Measurements from ENCODE around the gene RAD51B. TPM values are rescaled to one million over a fixed set of nuclear protein-coding genes. Genes with fewer than 3 reads are reported as not detected.
A peak's percentile ranks its signal among the peaks of the same experiment; 100 is the strongest.

The RAD51B gene
- total RNA-seq, 4 donors from 2014 or later, result 5.0 to 31.8 (median 20.6) TPM

DNA sequence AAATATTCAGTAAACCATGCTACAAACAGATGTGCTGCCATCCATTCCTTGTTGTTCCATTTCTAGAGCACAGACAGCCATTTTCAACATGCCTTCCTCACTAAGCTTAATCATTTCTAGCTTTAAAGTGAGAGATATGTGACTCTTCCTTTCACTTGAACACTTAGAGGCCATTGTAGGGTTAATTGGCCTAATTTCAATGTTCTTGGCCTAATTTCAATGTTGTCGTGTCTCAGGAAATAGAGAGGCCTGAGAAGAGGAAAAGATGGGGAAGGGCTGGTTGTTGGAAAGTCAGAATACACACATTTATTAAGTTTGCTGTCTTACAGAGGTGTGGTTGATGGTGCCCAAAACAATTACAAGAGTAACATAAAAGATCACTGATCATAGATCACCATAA lies 538.2 kb downstream of the RAD51B start:
- TF ChIP-seq EP300 (IDR thresholded peaks at IDR 0.05; ENCODE audit: low read depth), result no peak
- TF ChIP-seq, protein P1, sequence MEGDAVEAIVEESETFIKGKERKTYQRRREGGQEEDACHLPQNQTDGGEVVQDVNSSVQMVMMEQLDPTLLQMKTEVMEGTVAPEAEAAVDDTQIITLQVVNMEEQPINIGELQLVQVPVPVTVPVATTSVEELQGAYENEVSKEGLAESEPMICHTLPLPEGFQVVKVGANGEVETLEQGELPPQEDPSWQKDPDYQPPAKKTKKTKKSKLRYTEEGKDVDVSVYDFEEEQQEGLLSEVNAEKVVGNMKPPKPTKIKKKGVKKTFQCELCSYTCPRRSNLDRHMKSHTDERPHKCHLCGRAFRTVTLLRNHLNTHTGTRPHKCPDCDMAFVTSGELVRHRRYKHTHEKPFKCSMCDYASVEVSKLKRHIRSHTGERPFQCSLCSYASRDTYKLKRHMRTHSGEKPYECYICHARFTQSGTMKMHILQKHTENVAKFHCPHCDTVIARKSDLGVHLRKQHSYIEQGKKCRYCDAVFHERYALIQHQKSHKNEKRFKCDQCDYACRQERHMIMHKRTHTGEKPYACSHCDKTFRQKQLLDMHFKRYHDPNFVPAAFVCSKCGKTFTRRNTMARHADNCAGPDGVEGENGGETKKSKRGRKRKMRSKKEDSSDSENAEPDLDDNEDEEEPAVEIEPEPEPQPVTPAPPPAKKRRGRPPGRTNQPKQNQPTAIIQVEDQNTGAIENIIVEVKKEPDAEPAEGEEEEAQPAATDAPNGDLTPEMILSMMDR (IDR thresholded peaks at IDR 0.05), result no peak
- no peak for TF ChIP-seq POLR2AphosphoS5 (IDR thresholded peaks at IDR 0.05)
- no peak for TF ChIP-seq POLR2A (IDR thresholded peaks at IDR 0.05)
- WGBS, 2 donors (ENCODE audit: low coverage in 1 of 2), result 29 to 33% methylated on average over 1 of the region's 1 CpG
- no peaks in the 10 kb centered on the region for H3K36me3 ChIP-seq
- no peaks in the 10 kb centered on the region for H3K9me3 ChIP-seq
- H3K4me1 ChIP-seq, result peaks cover 11 to 23% (median 17%) of the 10 kb centered on the region in 4 donors
- DNase-seq, result no peak
- no peak overlapping the region for H3K4me3 ChIP-seq
- intact Hi-C loops (cut with DNase I; ENCODE audit: low total_unique reads) (no loop called here), in situ Hi-C loops (cut with MboI; ENCODE audit: low pct_ligation_motif_present in 1 of 4, low pct_unique_long_range_greater_than_20kb in 1 of 4, low sequenced_read_pairs in 3 of 4) (no loop called here)
- no peaks in the 10 kb centered on the region for H3K27me3 ChIP-seq
- no peak overlapping the region for H3K27ac ChIP-seq

DNA sequence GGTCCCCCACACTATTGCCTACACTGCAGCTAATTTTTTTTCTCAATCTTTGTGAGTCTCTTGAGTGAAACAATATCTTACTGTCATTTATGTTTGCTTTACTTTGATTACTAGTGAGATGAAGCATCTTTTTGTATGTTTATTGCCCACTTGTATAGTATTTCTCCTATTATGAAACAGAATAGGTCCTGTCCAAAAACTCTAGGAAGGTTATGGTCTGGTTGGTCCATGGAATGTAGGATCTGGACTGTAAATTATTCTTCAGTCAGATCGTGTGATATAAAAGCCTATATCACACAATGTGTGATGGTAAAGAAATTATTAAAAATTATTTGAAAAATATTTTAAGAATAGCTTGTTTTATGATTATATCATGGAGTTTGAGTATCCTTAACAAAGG lies 538.9 kb downstream of the RAD51B start:
- Histone ChIP-seq H3K4me1 (peaks cover 11 to 23% (median 17%) of the 10 kb centered on the region in 4 donors), H3K9me3 (no peaks in the 10 kb centered on the region), H3K27ac (no peak overlapping the region), H3K4me3 (no peak overlapping the region), H3K36me3 (no peaks in the 10 kb centered on the region), H3K27me3 (no peaks in the 10 kb centered on the region)
- in situ Hi-C loops (cut with MboI; ENCODE audit: low pct_ligation_motif_present in 1 of 4, low pct_unique_long_range_greater_than_20kb in 1 of 4, low sequenced_read_pairs in 3 of 4), result no loop called here
- no peak for DNase-seq
- intact Hi-C loops (cut with DNase I; ENCODE audit: low total_unique reads), result no loop called here
- no peak for TF ChIP-seq POLR2A (IDR thresholded peaks at IDR 0.05)
- TF ChIP-seq, protein P1 (IDR thresholded peaks at IDR 0.05), result no peak
- no peak for TF ChIP-seq EP300 (IDR thresholded peaks at IDR 0.05; ENCODE audit: low read depth)
- TF ChIP-seq POLR2AphosphoS5 (IDR thresholded peaks at IDR 0.05), result no peak
- WGBS, 2 donors (ENCODE audit: low coverage in 1 of 2), result 75 to 91% methylated on average over 1 of the region's 1 CpG

DNA sequence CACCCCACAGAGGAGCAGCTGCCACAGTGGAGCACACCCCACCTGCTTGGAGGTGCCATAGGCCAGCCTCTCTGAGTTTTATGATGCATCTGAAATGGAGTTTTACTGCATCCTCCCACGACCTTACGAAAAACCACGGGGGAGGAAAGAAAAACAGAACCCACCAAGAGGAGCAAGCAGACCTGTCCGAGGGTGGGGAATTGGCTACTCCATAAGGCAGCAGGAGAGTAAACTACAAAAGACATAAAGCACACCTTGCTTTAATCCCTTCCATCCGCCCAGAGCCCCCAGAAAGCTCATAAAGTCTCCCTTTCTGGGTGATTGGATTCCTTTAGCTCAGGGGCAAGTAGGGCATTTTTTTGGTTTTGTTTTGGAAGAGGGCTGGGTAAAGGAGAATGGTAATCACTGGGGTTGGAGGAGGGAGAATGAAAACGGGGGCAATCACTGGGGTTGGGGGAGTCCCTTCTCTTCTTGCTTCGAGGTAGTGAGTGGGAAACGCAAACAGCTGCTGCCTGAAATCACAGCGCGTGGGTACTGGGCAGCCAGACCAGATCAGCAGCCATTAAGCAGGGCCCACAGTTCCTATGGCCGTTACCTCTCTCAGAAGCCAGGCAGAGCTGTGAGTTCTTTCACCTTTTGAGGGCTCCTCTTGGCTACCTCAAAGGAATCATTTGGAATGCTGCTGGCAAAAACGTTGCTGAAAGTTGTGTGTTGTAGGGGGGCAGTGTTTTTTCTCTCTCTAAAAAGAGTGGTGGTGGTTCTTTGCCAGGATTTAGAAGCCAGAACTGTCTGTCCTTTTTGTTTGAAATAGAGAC lies 539.6 kb downstream of the RAD51B start:
- no peaks in the 10 kb centered on the region for H3K9me3 ChIP-seq
- DNase-seq, result no peak
- intact Hi-C loops (cut with DNase I; ENCODE audit: low total_unique reads) (no loop called here), in situ Hi-C loops (cut with MboI; ENCODE audit: low pct_ligation_motif_present in 1 of 4, low pct_unique_long_range_greater_than_20kb in 1 of 4, low sequenced_read_pairs in 3 of 4) (no loop called here)
- H3K4me1 ChIP-seq, result peaks cover 11 to 25% (median 18%) of the 10 kb centered on the region in 4 donors
- H3K4me3 ChIP-seq, result no peak overlapping the region
- 57 to 75% methylated on average over 3 to 12 of the region's 12 CpGs for WGBS, 2 donors (ENCODE audit: low coverage in 1 of 2)
- no peaks in the 10 kb centered on the region for H3K27me3 ChIP-seq
- TF ChIP-seq, protein P1 (IDR thresholded peaks at IDR 0.05), result no peak
- TF ChIP-seq EP300 (IDR thresholded peaks at IDR 0.05; ENCODE audit: low read depth) (no peak), POLR2A (IDR thresholded peaks at IDR 0.05) (no peak), POLR2AphosphoS5 (IDR thresholded peaks at IDR 0.05) (no peak)
- no peaks in the 10 kb centered on the region for H3K36me3 ChIP-seq
- peak overlapping the region; percentile 64 to 82 (median 76) for H3K27ac ChIP-seq

DNA sequence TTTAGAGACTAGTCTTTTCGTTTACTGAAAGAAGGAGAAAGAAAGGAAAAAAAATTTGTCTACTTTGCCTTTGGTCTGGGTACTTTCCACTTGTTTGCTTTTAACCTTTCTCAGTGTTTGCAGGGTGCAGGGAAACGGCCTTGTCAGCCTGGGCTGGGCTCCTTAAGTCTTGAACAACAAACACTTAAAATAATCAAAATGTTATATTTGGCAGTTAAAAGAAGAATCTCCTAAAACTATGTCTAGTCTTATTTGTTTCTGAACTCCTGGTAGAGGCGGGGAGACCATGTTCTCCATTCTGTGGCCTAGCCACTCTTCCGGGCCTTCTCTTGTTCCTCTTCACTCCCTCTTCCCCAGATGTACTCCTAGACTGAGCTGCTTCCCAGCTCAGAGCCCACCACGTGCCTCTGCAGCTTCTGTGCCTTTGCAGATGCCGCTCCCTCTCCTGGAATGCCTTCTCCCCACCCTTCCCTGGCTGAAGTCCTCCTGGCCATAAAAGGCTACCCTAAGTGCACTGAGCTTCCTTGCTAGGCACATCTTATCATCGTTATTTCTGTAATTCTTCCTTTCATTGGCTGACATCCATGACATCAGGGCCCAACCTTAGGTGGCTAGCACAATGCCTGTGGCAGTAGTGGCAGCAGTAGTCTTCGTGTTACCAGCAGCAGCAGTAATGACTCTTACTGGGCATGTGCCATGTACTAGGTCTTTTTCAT lies 540.4 kb downstream of the RAD51B start:
- Histone ChIP-seq H3K27ac (peak overlapping the region; percentile 64 to 82 (median 76)), H3K4me1 (peaks cover 13 to 33% (median 23%) of the 10 kb centered on the region in 4 donors), H3K4me3 (no peak overlapping the region), H3K9me3 (no peaks in the 10 kb centered on the region), H3K27me3 (no peaks in the 10 kb centered on the region), H3K36me3 (no peaks in the 10 kb centered on the region)
- DNase-seq, result peak; percentile 84
- in situ Hi-C loops (cut with MboI; ENCODE audit: low pct_ligation_motif_present in 1 of 4, low pct_unique_long_range_greater_than_20kb in 1 of 4, low sequenced_read_pairs in 3 of 4) (no loop called here), intact Hi-C loops (cut with DNase I; ENCODE audit: low total_unique reads) (no loop called here)
- TF ChIP-seq POLR2A (IDR thresholded peaks at IDR 0.05) (peak; percentile 63), POLR2AphosphoS5 (IDR thresholded peaks at IDR 0.05) (peak; percentile 26 to 66 (median 62)), EP300 (IDR thresholded peaks at IDR 0.05; ENCODE audit: low read depth) (peak; percentile 50)
- TF ChIP-seq, protein P1 (IDR thresholded peaks at IDR 0.05), result no peak
- WGBS, 2 donors (ENCODE audit: low coverage in 1 of 2), result 27 to 30% methylated on average over 7 to 8 of the region's 8 CpGs
